ENCODE measurements around the gene WASHC1.
"Not testable (repeated sequence)": the region's sequence is repeated elsewhere in the genome, so short reads cannot be mapped to it uniquely, and the experiment has no call there.

- TF ChIP-seq CTCF (IDR thresholded peaks at IDR 0.05; ENCODE audit: low read depth, low read length, missing input control); FOXA1 (IDR thresholded peaks at IDR 0.05); JUND (IDR thresholded peaks at IDR 0.05); GABPA (IDR thresholded peaks at IDR 0.05 in 1 of 2, conservative IDR thresholded peaks at IDR 0.05 in 1 of 2); YY1 (IDR thresholded peaks at IDR 0.05); ZBTB33 (IDR thresholded peaks at IDR 0.05); ATF3 (IDR thresholded peaks at IDR 0.05); REST (IDR thresholded peaks at IDR 0.05); TAF1 (conservative IDR thresholded peaks at IDR 0.05); EGR1 (IDR thresholded peaks at IDR 0.05; ENCODE audit: low read depth in 2 of 2); RXRA (IDR thresholded peaks at IDR 0.05); HNF4A (conservative IDR thresholded peaks at IDR 0.05); MAX (IDR thresholded peaks at IDR 0.05): not testable (repeated sequence)
Measured at GRCh38 chr9:63031-63629, 33.9 kb upstream of the WASHC1 start.
